Aorta (tissue), 5 donors: Measurements from ENCODE around the gene TBC1D4. TPM values are rescaled to one million over a fixed set of nuclear protein-coding genes. Genes with fewer than 3 reads are reported as not detected.
"Not testable (repeated sequence)": the region's sequence is repeated elsewhere in the genome, so short reads cannot be mapped to it uniquely, and the experiment has no call there.

ENCODE experiments used
- ATAC-seq: fragments of 200-7000 bp; cut with Tn5 transposase; one replicate; pipeline ENCODE4 v1.9.1; 2022; ENCODE audit warnings: moderate library complexity; ENCODE audit not compliant: low FRiP score
- DNase-seq, 2 donors: peaks; one replicate each; pipeline ENCODE4 v3.0.0-alpha.2; 2020
- H3K27ac ChIP-seq, 2 donors: one replicate each; pipeline ENCODE4 v1.5.1; 2013; ENCODE audit warnings: low read length in 2 of 2, mild to moderate bottlenecking in 2 of 2, moderate library complexity in 2 of 2, control low read depth in 1 of 2, inconsistent platforms in 1 of 2, low read depth in 1 of 2
- H3K27me3 ChIP-seq, 2 donors: one replicate each; pipeline ENCODE4 v1.6.1; 2013; ENCODE audit warnings: control low read depth in 1 of 2, low read length in 1 of 2, mild to moderate bottlenecking in 1 of 2, moderate library complexity in 1 of 2; ENCODE audit not compliant: insufficient read depth in 2 of 2, control insufficient read depth in 1 of 2
- H3K36me3 ChIP-seq, 2 donors: one replicate each; pipeline ENCODE4 v1.6.1; 2013; ENCODE audit warnings: control low read depth in 1 of 2, low read length in 1 of 2, mild to moderate bottlenecking in 1 of 2; ENCODE audit not compliant: insufficient read depth in 2 of 2, control insufficient read depth in 1 of 2
- H3K4me1 ChIP-seq, 2 donors: one replicate each; pipeline ENCODE4 v1.6.1; 2013; ENCODE audit warnings: low read length in 2 of 2, control low read depth in 1 of 2, mild to moderate bottlenecking in 1 of 2, moderate library complexity in 1 of 2; ENCODE audit not compliant: insufficient read depth in 2 of 2, control insufficient read depth in 1 of 2
- H3K4me3 ChIP-seq, 2 donors: one replicate each; pipeline ENCODE4 v1.5.1; 2013; ENCODE audit warnings: low read length in 2 of 2, control low read depth in 1 of 2, mild to moderate bottlenecking in 1 of 2
- H3K9me3 ChIP-seq: one replicate; pipeline ENCODE4 v1.6.1; 2013; ENCODE audit warnings: mild to moderate bottlenecking, low read length; ENCODE audit not compliant: control insufficient read depth
- WGBS, 2 donors: extraction: QIAGEN DNeasy Blood & Tissue Kit; methylation state at CpG; one replicate each; pipeline ENCODE4 v1.1.7; 2013; 5-methylcytosine and 5-hydroxymethylcytosine counted together
- intact Hi-C, 2 donors: fragments of 100-400 bp; cut with DNase I; formaldehyde crosslinking; loops; one replicate each; pipeline versions ENCODE4 v1.14.2 to v1.15.0; 2022
- polyA plus RNA-seq, 2 donors: library from polyadenylated mRNA; stranded (reverse); fragments of 200-250 nt; gene quantifications; one replicate each; pipeline ENCODE4 v1.2.3, GENCODE V29; 2013
- total RNA-seq, 2 donors: library from RNA; stranded (reverse); fragmentation: NEBNext Ultra II Directional; extraction: Animal tissue kit (Norgen Biotek cat#: 25700); gene quantifications; one replicate each; pipeline ENCODE4 v1.2.1, GENCODE V29; 2021
- donor health status: healthy with polysubstance abuse.
- donor health status: Bipolar disorder and iron deficiency.
- donor health status: DM: no; HTN: no; CAD: no.
- donor health status: DM: no; HTN: no; CAD: no.
- donor health status: DM: yes; HTN: yes; CAD: no.

The TBC1D4 gene
- total and polyA plus RNA-seq, 4 donors = 1.4 to 16.3 (median 6.2) TPM

GRCh38 chr13:75360170-75360569 lies 121.8 kb downstream of the TBC1D4 start:
- H3K27me3 ChIP-seq = no peaks in the 10 kb centered on the region
- H3K9me3 ChIP-seq = no peaks in the 10 kb centered on the region
- no peaks in the 10 kb centered on the region for H3K4me1 ChIP-seq
- WGBS, 2 donors = 94 to 100% methylated on average over 1 of the region's 1 CpG
- ATAC-seq (no peak), DNase-seq (no peak)
- no peaks in the 10 kb centered on the region for H3K36me3 ChIP-seq
- H3K27ac ChIP-seq = no peak overlapping the region
- no peak overlapping the region for H3K4me3 ChIP-seq
- intact Hi-C loops = no loop called here

DNA sequence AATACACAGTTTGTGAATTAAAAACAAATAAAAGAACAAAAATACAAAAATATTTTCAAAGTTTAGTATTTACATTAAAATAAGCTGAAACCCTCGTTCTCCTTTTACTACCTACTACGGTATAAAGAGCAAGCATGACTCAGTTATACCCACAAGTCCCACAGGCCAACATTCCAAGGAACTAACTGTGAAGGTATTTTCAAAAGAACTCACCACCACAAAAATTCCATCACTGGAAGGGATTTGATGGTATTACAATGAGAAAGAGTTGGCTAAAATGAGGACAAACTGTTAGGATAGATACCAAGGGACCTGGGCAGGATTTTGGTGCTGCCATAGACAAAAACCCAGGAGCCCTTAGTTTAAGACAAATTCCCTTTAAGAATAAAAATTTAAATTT lies 122.7 kb downstream of the TBC1D4 start:
- DNase-seq (no peak), ATAC-seq (no peak)
- Histone ChIP-seq H3K27ac (no peak overlapping the region), H3K4me1 (no peaks in the 10 kb centered on the region), H3K27me3 (no peaks in the 10 kb centered on the region), H3K36me3 (no peaks in the 10 kb centered on the region), H3K9me3 (no peaks in the 10 kb centered on the region), H3K4me3 (no peak overlapping the region)
- intact Hi-C loops = no loop called here
- 48 to 62% methylated on average over 2 of the region's 2 CpGs for WGBS, 2 donors

- peak; percentile 70 for ATAC-seq
- intact Hi-C loops = no loop called here
- 81 to 85% methylated on average over 6 of the region's 6 CpGs for WGBS, 2 donors
- H3K27me3 ChIP-seq = no peaks in the 10 kb centered on the region
- no peak overlapping the region for H3K4me3 ChIP-seq
- H3K9me3 ChIP-seq = no peaks in the 10 kb centered on the region
- H3K36me3 ChIP-seq = peaks cover 0 to 2% of the 10 kb centered on the region in 2 donors
- no peak overlapping the region for H3K27ac ChIP-seq
- H3K4me1 ChIP-seq = no peaks in the 10 kb centered on the region
- no peak for DNase-seq
Observed at GRCh38 chr13:75357576-75358289, 124.2 kb downstream of the TBC1D4 start.

DNA sequence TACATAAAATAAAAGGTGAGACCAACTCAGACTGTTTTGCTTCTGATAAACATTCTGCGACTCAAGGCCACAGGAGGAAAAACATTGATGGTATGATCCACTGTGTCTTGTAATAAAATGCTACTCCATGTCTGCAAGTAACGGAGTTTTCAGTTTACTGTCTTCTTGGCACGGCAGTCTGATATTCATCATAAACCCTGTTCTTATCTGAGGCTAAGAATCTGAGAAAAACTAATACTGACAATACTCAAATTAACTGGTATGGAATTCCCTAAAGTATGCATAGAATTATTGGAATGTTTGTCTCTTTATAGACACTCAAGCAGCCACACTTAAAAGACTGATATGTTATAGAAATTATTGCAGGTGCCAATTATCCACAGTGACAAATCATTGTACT lies 125.5 kb downstream of the TBC1D4 start:
- peaks cover 0 to 2% of the 10 kb centered on the region in 2 donors for H3K36me3 ChIP-seq
- no peak for ATAC-seq
- H3K4me1 ChIP-seq = no peaks in the 10 kb centered on the region
- WGBS, 2 donors = 87 to 94% methylated on average over 3 of the region's 3 CpGs
- H3K27ac ChIP-seq = no peak overlapping the region
- H3K27me3 ChIP-seq = no peaks in the 10 kb centered on the region
- H3K9me3 ChIP-seq = no peaks in the 10 kb centered on the region
- no peak for DNase-seq
- intact Hi-C loops = no loop called here
- no peak overlapping the region for H3K4me3 ChIP-seq

DNA sequence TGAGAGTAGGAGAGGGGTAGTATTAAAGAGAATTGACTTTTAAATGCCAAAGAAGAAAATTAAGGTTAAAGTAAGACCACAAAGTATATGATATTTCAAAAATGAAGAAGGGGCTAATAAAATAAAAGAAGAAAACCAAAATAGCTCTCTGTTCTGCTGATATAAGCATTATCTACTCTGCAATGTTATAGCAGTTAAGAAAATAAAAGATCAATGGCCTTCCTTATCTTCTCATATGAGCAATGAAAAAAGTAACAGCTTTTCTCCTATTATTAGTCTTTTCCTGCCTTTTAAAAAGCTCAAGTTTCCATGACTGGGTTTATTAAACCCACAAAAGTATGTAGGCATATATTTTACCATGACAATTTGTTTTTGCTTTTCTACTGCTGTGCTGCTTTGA lies 126.4 kb downstream of the TBC1D4 start:
- no peak overlapping the region for H3K4me3 ChIP-seq
- H3K9me3 ChIP-seq = no peaks in the 10 kb centered on the region
- DNase-seq (no peak), ATAC-seq (no peak)
- no peak overlapping the region for H3K27ac ChIP-seq
- no peaks in the 10 kb centered on the region for H3K27me3 ChIP-seq
- H3K4me1 ChIP-seq = no peaks in the 10 kb centered on the region
- intact Hi-C loops = no loop called here
- H3K36me3 ChIP-seq = peaks cover 0 to 2% of the 10 kb centered on the region in 2 donors

DNA sequence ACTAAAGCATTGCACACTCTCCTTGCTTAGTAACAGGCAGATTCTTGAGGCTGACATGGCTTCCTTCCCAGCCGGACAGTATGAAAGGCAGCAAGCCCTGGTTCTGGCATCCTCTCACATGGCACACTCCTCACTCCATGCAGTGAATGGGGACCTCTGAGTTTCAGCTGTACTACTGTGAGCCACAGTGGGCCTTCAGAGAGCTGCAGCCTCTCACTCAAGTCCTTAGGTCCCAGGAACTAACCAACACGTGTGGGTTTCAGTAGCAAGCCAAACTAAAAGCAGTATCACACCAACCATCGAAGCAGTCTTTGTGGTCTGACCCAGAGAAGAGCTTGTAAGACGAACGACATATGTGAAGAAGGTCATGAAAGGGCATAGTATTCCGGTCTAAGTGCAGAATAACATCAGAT lies 128.2 kb downstream of the TBC1D4 start:
- 88 to 91% methylated on average over 6 of the region's 6 CpGs for WGBS, 2 donors
- no peaks in the 10 kb centered on the region for H3K4me1 ChIP-seq
- H3K36me3 ChIP-seq = peaks cover 0 to 2% of the 10 kb centered on the region in 2 donors
- intact Hi-C loops = no loop called here
- DNase-seq (no peak), ATAC-seq (peak; percentile 52)
- H3K4me3 ChIP-seq = no peak overlapping the region
- H3K9me3 ChIP-seq = no peaks in the 10 kb centered on the region
- H3K27ac ChIP-seq = no peak overlapping the region
- no peaks in the 10 kb centered on the region for H3K27me3 ChIP-seq

DNA sequence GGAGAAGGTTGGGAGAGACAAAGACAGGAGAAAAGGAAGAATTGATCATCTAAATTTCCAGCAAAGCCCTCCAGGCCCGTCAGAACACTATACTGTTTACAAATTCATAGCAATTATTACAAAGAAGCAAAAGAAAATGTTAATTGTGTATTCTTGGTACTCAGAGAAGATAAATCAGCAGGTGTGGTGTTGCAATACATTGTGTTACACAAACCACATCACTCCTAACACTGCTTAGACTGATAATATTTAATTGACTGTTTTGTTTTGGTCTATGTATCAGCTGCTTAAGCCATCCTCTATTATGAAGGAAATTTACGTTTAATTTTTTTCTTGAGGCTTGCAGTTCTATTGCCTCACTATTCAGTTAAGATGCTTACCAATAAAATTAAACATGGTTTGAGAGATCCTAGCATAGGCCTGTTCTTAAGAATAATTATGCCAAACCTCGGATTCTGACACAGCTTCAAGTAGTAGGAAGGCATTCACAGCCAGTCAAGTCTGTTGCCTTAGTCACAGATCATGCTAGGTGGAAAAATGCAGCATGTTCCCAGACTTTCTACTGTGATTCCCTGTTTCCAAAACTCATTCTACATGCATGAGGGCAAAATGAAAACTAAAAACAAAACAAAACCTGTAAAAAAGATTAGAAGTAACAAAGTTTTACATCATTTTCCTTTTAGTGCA lies 129.2 kb downstream of the TBC1D4 start:
- Histone ChIP-seq H3K27ac (no peak overlapping the region), H3K4me1 (no peaks in the 10 kb centered on the region), H3K27me3 (no peaks in the 10 kb centered on the region), H3K4me3 (no peak overlapping the region), H3K9me3 (no peaks in the 10 kb centered on the region), H3K36me3 (peaks cover 0 to 2% of the 10 kb centered on the region in 2 donors)
- ATAC-seq (no peak), DNase-seq (no peak)
- intact Hi-C loops = no loop called here
- WGBS, 2 donors = 92% methylated on average over 3 of the region's 3 CpGs

DNA sequence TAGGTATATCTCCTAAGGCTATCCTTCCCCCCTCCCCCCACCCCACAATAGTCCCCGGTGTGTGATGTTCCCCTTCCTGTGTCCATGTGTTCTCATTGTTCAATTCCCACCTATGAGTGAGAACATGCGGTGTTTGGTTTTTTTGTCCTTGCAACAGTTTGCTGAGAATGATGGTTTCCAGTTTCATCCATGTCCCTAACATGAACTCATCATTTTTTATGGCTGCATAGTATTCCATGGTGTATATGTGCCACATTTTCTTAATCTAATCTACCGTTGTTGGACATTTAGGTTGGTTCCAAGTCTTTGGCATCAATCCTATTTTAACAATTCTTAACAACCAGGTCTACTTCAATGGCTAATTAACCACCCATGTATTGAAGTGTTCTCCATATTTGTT lies 130.4 kb downstream of the TBC1D4 start:
- H3K27ac ChIP-seq, intact Hi-C loops, H3K4me1 ChIP-seq, H3K36me3 ChIP-seq, H3K4me3 ChIP-seq, DNase-seq, ATAC-seq, H3K9me3 ChIP-seq, H3K27me3 ChIP-seq: not testable (repeated sequence)
- WGBS, 2 donors = 95 to 97% methylated on average over 3 of the region's 3 CpGs

DNA sequence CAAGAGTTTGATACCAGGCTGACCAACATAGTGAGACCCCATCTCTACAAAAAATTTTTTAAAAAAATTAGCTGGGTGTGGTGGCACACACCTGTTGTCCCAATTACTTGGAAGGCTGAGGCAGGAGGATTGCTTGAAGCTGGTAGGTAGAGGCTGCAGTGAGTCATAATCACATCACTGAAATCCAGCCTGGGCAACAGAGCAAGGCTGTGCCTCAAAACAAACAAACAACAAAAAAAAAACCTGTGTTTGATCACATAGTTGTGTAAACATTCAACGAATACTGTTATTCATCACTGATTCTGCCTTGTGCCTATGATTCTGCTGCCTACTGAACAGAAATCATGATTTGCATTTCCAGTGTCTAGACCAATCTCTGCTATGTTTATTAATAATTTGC lies 134.0 kb downstream of the TBC1D4 start:
- Histone ChIP-seq H3K4me1 (no peaks in the 10 kb centered on the region), H3K27ac (no peak overlapping the region), H3K9me3 (no peaks in the 10 kb centered on the region), H3K36me3 (no peaks in the 10 kb centered on the region), H3K4me3 (no peak overlapping the region), H3K27me3 (no peaks in the 10 kb centered on the region)
- 91 to 94% methylated on average over 1 of the region's 1 CpG for WGBS, 2 donors
- no peak for DNase-seq
- no peak for ATAC-seq
- intact Hi-C loops = no loop called here
